Stimulated activated CD4-positive, alpha-beta T cell treated with anti-CD3 and anti-CD28 coated beads, Interleukin-1b, Interleukin-23, amount 100 ng/mL, for 48 hours (primary cell): Measurements from ENCODE around the gene MCM5.
"Not testable (repeated sequence)": the region's sequence is repeated elsewhere in the genome, so short reads cannot be mapped to it uniquely, and the experiment has no call there.

ENCODE experiments used
- DNase-seq: peaks from one replicate; pipeline ENCODE4 v3.0.0-alpha.2; 2020

The MCM5 gene

GRCh38 chr22:35435201-35435740, 35.3 kb downstream of the MCM5 start:
- DNase-seq = no peak

GRCh38 chr22:35436421-35436820, 36.5 kb downstream of the MCM5 start:
- DNase-seq = no peak

GRCh38 chr22:35437049-35437448, 37.1 kb downstream of the MCM5 start:
- peak; percentile 24 for DNase-seq

- DNase-seq = not testable (repeated sequence)
Observed at GRCh38 chr22:35438673-35439364, 38.9 kb downstream of the MCM5 start.

GRCh38 chr22:35439365-35439717, 39.4 kb downstream of the MCM5 start:
- DNase-seq = no peak

- DNase-seq = no peak
Observed at GRCh38 chr22:35440129-35440528, 40.2 kb downstream of the MCM5 start.

GRCh38 chr22:35441489-35442100, 41.7 kb downstream of the MCM5 start:
- DNase-seq = no peak

GRCh38 chr22:35442471-35442870, 42.5 kb downstream of the MCM5 start:
- DNase-seq = no peak

GRCh38 chr22:35443338-35443737, 43.4 kb downstream of the MCM5 start:
- no peak for DNase-seq

GRCh38 chr22:35443790-35444684, 44.1 kb downstream of the MCM5 start:
- DNase-seq = no peak

GRCh38 chr22:35444685-35445399, 44.9 kb downstream of the MCM5 start:
- DNase-seq = no peak

GRCh38 chr22:35445933-35446332, 46.0 kb downstream of the MCM5 start:
- no peak for DNase-seq

- no peak for DNase-seq
Observed at GRCh38 chr22:35446365-35446764, 46.4 kb downstream of the MCM5 start.

- DNase-seq = no peak
Observed at GRCh38 chr22:35448523-35448922, 48.6 kb downstream of the MCM5 start.

GRCh38 chr22:35449829-35450689, 50.1 kb downstream of the MCM5 start:
- DNase-seq = no peak

GRCh38 chr22:35450824-35451569, 51.1 kb downstream of the MCM5 start:
- no peak for DNase-seq

GRCh38 chr22:35451592-35451991, 51.7 kb downstream of the MCM5 start:
- no peak for DNase-seq

GRCh38 chr22:35452351-35452781, 52.4 kb downstream of the MCM5 start:
- DNase-seq = no peak

- no peak for DNase-seq
Observed at GRCh38 chr22:35452810-35453743, 53.1 kb downstream of the MCM5 start.
